G401.6 (cell line): Measurements from ENCODE around the gene KRT73.

Source experiments
- FAIRE-seq: peaks from 2 replicates; lab custom pipeline; 2012; peaks lifted over from hg19 to GRCh38; lab: Jason Lieb, UNC

Gene KRT73

GRCh38 chr12:52617403-52617785 lies 965 bp downstream of the KRT73 start:
- no peak for FAIRE-seq

DNA sequence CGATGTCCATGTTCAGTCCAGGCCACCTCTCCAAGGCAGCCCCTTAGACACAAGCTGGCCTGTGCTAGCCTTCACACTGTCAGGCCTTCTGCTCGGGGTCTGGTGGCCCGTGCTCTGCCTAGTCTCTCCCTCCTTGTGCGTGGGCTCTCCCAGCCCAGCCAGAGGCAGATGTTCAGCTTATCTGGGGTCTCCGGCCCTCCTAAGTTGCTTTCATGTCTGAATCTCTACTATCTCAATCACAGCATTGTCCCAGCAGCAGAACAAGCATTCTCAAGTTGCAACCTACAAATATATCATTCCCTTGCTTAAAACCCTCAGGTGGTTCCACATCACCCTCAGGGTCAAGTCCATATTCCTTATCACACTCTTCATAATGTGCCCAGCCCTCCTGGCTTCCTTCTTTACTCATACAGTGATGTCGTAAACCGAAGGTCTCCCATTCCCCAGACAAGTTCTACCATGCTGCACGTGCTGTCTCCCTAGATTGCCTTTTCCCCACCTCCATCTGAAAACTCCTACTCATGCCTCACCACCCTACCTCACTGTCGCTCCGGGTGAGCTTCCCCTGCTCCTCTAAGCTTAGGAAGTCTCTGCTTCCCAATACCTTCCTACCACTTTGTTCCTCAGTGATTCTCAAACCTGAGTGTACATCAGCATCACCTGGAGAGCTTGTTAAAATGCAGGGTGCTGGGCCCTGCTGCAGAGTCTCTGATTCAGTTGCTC lies 1.5 kb downstream of the KRT73 start:
- FAIRE-seq: no peak

DNA sequence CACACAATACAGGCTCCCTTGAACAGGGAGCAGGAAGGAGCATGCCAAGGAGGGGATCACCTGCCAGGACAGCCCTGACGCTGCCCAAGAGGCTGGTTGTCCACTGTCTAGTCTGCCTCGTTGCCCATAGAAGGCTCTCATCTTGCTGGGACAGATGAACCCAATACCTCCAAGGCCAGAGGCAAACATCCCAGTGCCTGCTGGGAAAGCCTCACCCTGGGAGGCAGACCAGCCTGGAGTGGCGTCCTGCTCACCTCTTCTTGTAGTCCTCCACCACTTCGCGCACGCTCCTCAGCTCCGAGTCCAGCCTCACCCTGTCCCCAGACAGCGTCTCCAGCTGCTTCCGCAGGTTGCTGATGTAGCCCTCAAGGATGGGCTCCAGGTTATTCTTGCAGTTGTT lies 2.4 kb downstream of the KRT73 start:
- no peak for FAIRE-seq

DNA sequence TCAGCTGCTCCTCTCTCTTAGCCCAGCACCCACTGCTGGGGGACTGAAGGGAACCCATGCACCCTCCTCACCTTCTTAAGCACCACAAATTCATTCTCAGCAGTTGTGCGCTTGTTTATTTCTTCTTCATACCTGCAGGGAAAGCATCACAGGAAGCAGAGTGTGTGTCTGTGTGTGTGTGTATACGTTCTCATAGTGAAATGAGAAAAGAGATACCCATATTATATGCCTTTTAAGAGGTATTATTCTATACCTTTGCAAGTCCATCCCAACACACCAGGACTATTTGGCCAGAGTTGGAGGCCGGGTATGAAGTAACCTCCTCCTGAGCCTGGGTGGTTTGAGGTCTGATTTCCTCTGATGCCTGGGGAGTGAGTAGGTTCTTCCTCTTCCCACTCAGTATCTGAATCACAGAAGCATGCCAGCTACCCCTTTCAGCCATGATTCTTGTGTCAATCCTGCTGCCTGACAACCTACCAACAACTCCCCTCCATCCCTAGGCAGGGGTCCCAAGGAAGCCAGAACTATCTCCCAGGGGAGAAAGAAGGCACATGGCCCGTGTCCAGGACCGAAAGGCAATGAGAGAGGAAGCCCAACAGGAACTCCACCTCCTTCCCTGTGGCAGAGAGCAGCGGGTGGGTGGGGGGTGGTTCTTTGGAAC lies 3.0 kb downstream of the KRT73 start:
- no peak for FAIRE-seq

- no peak for FAIRE-seq
Measured at GRCh38 chr12:52614381-52615207, 3.8 kb downstream of the KRT73 start.

GRCh38 chr12:52613384-52614030 lies 4.9 kb downstream of the KRT73 start:
- no peak for FAIRE-seq

DNA sequence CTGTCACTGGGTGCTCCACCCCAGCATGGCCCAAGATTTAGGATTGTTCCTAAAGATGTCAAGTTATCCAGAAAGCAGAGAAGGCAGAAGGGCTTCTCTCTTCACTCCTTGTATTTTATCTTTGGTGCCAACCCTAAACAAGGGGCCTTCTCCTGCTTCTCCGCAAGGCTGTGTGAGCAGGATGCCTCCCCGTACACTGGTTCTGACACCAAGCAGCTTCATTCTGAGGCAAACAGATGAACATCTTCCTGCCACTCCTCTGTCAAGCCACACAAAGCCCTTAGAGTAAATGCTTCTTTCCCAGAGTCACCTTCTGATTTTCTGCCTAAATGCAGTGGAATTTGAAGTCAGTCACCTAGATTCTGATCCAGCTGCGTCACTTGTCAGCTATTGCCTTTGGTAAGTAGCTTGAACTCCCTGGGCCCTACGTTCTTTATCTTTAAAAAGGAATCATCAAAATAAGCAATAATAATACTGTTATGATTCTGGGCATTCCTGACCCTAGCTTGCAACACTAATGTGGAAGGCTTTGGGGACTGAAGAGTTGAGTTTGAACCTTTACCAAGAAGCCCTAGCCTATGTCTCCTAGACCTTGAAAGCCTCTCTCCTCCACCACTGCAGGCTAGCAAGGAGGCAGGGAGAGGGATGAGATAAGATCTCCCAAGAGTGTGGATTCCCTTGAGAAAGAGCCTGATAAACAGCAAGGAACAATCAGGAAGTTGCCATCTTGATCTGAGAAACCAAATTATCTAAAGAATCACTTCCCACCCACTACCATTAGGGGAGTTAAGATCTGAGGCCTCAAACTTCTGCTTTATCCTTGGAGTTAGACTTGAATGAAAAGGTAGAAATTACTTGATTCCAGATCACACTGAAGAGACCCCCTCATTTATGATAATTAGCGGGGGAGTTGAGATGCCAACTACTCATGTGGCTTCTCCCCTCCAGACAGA lies 5.7 kb downstream of the KRT73 start:
- no peak for FAIRE-seq

- no peak for FAIRE-seq
Measured at GRCh38 chr12:52611080-52611468, 7.3 kb downstream of the KRT73 start.

DNA sequence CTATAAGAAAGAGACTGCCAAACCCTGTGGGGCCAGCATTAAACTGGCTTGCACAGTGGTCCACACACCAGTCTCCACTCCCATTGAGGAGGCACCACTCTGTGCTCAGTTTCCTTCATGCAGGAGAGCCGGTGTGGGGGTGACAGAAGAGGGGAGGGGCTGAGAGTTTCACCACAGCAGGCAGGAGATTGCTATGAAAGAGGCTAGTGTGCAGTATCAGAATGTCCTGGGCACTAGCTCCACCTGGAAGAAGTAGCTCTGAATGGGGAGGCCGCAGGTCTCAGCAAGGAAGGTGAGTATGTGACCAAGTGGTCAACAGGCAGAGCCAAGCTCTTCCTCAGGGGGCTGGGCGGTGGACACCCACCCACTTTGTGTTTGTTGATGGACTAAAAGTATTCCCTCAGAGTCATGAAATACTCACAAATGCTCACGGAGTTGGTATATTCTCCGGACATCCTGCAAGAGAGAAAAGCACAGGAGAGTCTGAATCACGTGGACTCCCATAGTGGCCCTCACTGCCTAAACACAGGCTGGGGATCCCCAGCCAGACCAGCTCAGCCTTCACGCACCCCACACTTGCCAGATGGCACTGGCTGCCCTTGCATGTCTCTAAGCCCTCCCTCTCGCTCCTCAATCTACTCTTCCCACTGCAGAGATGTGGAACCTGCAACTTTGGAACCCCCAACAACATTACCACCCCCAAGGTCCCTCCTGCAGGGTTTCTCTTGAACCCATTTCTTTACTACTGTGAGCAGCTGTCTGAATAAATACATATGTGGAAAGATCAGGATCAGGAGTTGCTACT lies 9.3 kb downstream of the KRT73 start:
- FAIRE-seq: no peak

DNA sequence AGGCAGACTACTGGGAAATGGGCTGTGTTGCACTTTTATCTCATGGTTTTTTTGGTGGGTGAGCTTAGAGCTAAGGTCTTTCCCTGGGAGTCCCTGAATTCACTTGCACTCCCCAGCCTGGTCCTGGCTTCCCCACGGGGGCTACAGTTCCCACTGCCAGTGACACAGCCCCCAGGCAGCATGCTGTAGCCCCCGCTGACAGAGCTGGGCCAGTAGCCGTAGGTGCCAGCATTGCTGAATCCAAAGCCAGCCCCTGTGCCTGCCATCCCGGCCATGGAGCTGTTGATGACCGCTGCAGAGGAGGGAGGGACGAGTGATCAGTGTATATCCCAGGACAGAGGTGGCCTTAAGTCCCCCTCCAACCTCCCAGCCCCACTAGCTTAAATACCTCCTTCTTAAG lies 10.2 kb downstream of the KRT73 start:
- FAIRE-seq: no peak

GRCh38 chr12:52607314-52607713 lies 11.0 kb downstream of the KRT73 start:
- no peak for FAIRE-seq

- FAIRE-seq: no peak
Measured at GRCh38 chr12:52606581-52607218, 11.7 kb downstream of the KRT73 start.

DNA sequence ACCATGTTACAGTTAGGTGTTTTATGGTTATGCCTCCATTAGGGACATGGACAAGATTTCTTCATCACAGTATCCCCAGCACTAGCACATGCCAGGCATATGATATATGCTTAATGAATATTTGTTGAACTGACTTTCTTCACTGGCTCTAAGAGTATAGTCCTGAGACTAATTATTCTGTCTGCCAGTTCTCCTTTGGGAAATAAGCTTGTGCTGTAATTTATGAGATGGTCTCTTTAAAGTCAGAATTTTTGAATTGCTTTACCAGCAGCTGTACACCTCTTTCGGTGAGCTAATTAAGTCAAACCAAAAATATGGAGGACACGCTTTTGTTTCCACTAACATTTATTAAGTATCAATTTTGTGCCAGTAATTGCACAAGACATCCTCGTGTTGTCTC lies 12.3 kb downstream of the KRT73 start:
- no peak for FAIRE-seq

GRCh38 chr12:52605542-52605941 lies 12.8 kb downstream of the KRT73 start:
- no peak for FAIRE-seq

- no peak for FAIRE-seq
Measured at GRCh38 chr12:52604859-52605258, 13.5 kb downstream of the KRT73 start.

GRCh38 chr12:52603314-52603713 lies 15.0 kb downstream of the KRT73 start:
- no peak for FAIRE-seq

- no peak for FAIRE-seq
Measured at GRCh38 chr12:52602552-52602951, 15.8 kb downstream of the KRT73 start.

- no peak for FAIRE-seq
Measured at GRCh38 chr12:52601671-52602070, 16.7 kb downstream of the KRT73 start.

- no peak for FAIRE-seq
Measured at GRCh38 chr12:52600941-52601481, 17.3 kb downstream of the KRT73 start, which contains the start of gene KRT72. KRT72 (minus strand) TSS chr12:52601463; CDS start chr12:52601452, 11 bp downstream.

DNA sequence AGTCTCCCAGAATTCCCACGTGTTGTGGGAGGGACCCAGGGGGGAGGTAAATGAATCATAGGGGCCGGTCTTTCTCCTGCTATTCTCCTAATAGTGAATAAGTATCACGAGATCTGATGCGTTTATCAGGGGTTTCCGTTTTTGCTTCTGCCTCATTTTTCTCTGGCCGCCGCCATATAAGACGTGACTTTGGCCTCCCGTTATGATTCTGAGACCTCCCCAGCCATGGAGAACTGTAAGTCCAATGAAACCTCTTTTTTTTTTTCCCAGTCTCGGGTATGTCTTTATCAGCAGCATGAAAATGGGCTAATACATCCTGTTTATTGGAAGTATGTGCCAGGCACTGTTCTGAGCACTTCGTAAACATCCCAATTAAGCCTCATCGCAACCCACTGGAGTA lies 17.9 kb downstream of the KRT73 start:
- FAIRE-seq: no peak
